PC-3 (cell line): ENCODE measurements around the gene PCDHGA5.

Experiments
- CTCF ChIP-seq: fragments of 300-600 bp; sonication (generic); conservative IDR thresholded peaks from 2 replicates; pipeline ENCODE4 v1.5.1; 2017; ENCODE audit warnings: antibody characterized with exemption, low read depth, mild to moderate bottlenecking, low read length
- EZH2 ChIP-seq: fragments of 300-600 bp; sonication (generic); IDR thresholded peaks from one replicate; pipeline ENCODE4 v1.6.1; 2017; ENCODE audit warnings: antibody characterized with exemption, mild to moderate bottlenecking, low read length; ENCODE audit not compliant: unreplicated experiment

DNA sequence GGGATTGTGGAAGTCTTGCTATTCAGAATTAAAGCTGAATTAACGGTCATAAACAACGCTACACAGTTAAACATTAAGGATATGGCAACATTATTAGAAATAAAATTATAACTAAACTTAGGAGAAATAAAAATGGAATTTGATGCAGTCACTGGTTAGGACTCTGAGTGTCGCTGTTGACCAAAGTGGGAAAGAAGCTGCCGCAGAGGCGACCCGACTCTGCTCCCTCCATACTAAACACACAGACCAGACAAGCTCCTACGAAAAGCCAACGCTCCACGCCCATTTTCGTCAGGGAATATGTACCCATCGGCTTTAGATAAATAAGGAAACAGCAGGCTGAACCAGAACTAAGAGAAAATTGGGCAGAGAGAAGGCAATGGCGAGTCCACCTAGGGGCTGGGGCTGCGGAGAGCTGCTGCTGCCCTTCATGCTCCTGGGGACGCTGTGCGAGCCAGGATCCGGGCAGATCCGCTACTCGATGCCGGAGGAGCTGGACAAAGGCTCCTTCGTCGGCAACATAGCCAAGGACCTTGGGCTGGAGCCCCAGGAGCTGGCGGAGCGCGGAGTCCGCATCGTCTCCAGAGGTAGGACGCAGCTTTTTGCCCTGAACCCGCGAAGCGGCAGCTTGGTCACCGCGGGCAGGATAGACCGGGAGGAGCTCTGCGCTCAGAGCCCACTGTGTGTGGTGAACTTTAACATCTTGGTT lies at the start of gene PCDHGA5:
- peak; percentile 53 for TF ChIP-seq CTCF
- no peak for TF ChIP-seq EZH2
